ENCODE results near the gene STK33. TPM values are rescaled to one million over a fixed set of nuclear protein-coding genes. Genes with fewer than 3 reads are reported as not detected.

STK33 gene
- total RNA-seq, 1 donor from 2014 or later: 14.9 TPM

GRCh38 chr11:8373519-8374432, 220.3 kb downstream of the STK33 start:
- no peak for DNase-seq (ENCODE audit: low read depth)
- H3K36me3 ChIP-seq (ENCODE audit: control insufficient read depth, insufficient read depth, low read length): no peaks in the 10 kb centered on the region
- no peak for TF ChIP-seq CTCF (IDR thresholded peaks at IDR 0.05; ENCODE audit: insufficient read depth, low read length, poor library complexity, severe bottlenecking)
- H3K4me3 ChIP-seq (ENCODE audit: low read depth, low read length): no peak overlapping the region
- peaks cover 4% of the 10 kb centered on the region for H3K27me3 ChIP-seq (ENCODE audit: control insufficient read depth, insufficient read depth, low read length)

GRCh38 chr11:8372641-8373381, 221.2 kb downstream of the STK33 start:
- Histone ChIP-seq H3K27me3 (ENCODE audit: control insufficient read depth, insufficient read depth, low read length) (peaks cover 4% of the 10 kb centered on the region), H3K36me3 (ENCODE audit: control insufficient read depth, insufficient read depth, low read length) (no peaks in the 10 kb centered on the region), H3K4me3 (ENCODE audit: low read depth, low read length) (no peak overlapping the region)
- no peak for TF ChIP-seq CTCF (IDR thresholded peaks at IDR 0.05; ENCODE audit: insufficient read depth, low read length, poor library complexity, severe bottlenecking)
- no peak for DNase-seq (ENCODE audit: low read depth)

GRCh38 chr11:8371516-8371884, 222.5 kb downstream of the STK33 start:
- Histone ChIP-seq H3K27me3 (ENCODE audit: control insufficient read depth, insufficient read depth, low read length) (peaks cover 4% of the 10 kb centered on the region), H3K4me3 (ENCODE audit: low read depth, low read length) (no peak overlapping the region), H3K36me3 (ENCODE audit: control insufficient read depth, insufficient read depth, low read length) (no peaks in the 10 kb centered on the region)
- TF ChIP-seq CTCF (IDR thresholded peaks at IDR 0.05; ENCODE audit: insufficient read depth, low read length, poor library complexity, severe bottlenecking): no peak
- DNase-seq (ENCODE audit: low read depth): no peak

- no peak for TF ChIP-seq CTCF (IDR thresholded peaks at IDR 0.05; ENCODE audit: insufficient read depth, low read length, poor library complexity, severe bottlenecking)
- no peaks in the 10 kb centered on the region for H3K36me3 ChIP-seq (ENCODE audit: control insufficient read depth, insufficient read depth, low read length)
- H3K27me3 ChIP-seq (ENCODE audit: control insufficient read depth, insufficient read depth, low read length): peaks cover 4% of the 10 kb centered on the region
- DNase-seq (ENCODE audit: low read depth): no peak
- no peak overlapping the region for H3K4me3 ChIP-seq (ENCODE audit: low read depth, low read length)
Observed at GRCh38 chr11:8370812-8371515, 223.1 kb downstream of the STK33 start.

GRCh38 chr11:8369592-8370205, 224.3 kb downstream of the STK33 start:
- TF ChIP-seq CTCF (IDR thresholded peaks at IDR 0.05; ENCODE audit: insufficient read depth, low read length, poor library complexity, severe bottlenecking): no peak
- Histone ChIP-seq H3K4me3 (ENCODE audit: low read depth, low read length) (no peak overlapping the region), H3K27me3 (ENCODE audit: control insufficient read depth, insufficient read depth, low read length) (peaks cover 4% of the 10 kb centered on the region), H3K36me3 (ENCODE audit: control insufficient read depth, insufficient read depth, low read length) (no peaks in the 10 kb centered on the region)
- DNase-seq (ENCODE audit: low read depth): no peak
